Endothelial cell (in vitro differentiated cells): ENCODE results near the gene EPS8L2. TPM values are rescaled to one million over a fixed set of nuclear protein-coding genes. Genes with fewer than 3 reads are reported as not detected.

Experiments used
- DNase-seq: peaks from one replicate; pipeline ENCODE4 v3.0.0; 2021; ENCODE audit warnings: low spot score
- H3K27ac Mint-ChIP-seq: one replicate; pipeline ENCODE4 v1.8.0; 2021; ENCODE audit warnings: mixed read lengths, inconsistent platforms; ENCODE audit not compliant: unreplicated experiment
- H3K27me3 Mint-ChIP-seq: one replicate; pipeline ENCODE4 v1.8.0; 2021; ENCODE audit warnings: mild to moderate bottlenecking, moderate library complexity, mixed read lengths, inconsistent platforms; ENCODE audit not compliant: unreplicated experiment
- H3K36me3 Mint-ChIP-seq: one replicate; pipeline ENCODE4 v1.8.0; 2021; ENCODE audit warnings: mild to moderate bottlenecking, low read depth, mixed read lengths, inconsistent platforms; ENCODE audit not compliant: unreplicated experiment
- H3K4me1 Mint-ChIP-seq: one replicate; pipeline ENCODE4 v1.8.0; 2021; ENCODE audit warnings: mild to moderate bottlenecking, mixed read lengths, inconsistent platforms; ENCODE audit not compliant: unreplicated experiment
- H3K4me3 Mint-ChIP-seq: one replicate; pipeline ENCODE4 v1.8.0; 2021; ENCODE audit warnings: mild to moderate bottlenecking, mixed read lengths, inconsistent platforms; ENCODE audit not compliant: unreplicated experiment
- H3K9me3 Mint-ChIP-seq: one replicate; pipeline ENCODE4 v1.8.0; 2021; ENCODE audit warnings: mixed read lengths, inconsistent platforms; ENCODE audit not compliant: unreplicated experiment
- total RNA-seq: library from RNA; stranded (reverse); fragmentation: NEBNext Ultra II Directional; extraction: Animal tissue kit (Norgen Biotek cat#: 25700); gene quantifications from one replicate; pipeline ENCODE4 v1.2.1, GENCODE V29; 2021; ENCODE audit not compliant: unreplicated experiment
- TF ChIP-seq, protein P1 (sequence below): fragments of 200-600 bp; sonication (generic); IDR thresholded peaks from one replicate; pipeline ENCODE4 v1.5.0; 2021; ENCODE audit warnings: antibody characterized with exemption; ENCODE audit not compliant: unreplicated experiment

The EPS8L2 gene
- total RNA-seq, 1 donor from 2014 or later = 8.0 TPM

DNA sequence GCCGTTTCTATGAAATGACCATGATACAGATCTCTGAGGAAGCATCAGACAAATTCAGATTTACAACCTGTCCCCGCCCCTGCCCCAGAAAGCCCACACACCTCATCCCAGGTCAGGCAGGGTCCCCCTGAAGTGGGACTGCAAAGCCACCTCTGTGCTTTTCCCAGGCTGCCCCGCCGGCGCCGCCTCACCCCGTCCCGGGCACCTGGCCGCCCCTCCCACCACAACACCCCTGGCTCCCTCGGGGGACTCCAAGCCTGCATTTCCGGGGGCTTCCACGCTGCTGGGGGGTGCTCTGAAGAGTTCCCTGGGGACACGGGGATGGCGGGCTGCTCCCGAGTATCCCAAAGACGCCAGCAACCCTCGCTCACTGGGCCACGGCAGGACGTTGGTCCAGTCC is 45.8 kb upstream of the EPS8L2 start:
- Mint-ChIP-seq H3K27me3 (peaks cover 6% of the 10 kb centered on the region), H3K36me3 (peaks cover 22% of the 10 kb centered on the region), H3K4me3 (no peak overlapping the region), H3K9me3 (no peaks in the 10 kb centered on the region), H3K4me1 (no peaks in the 10 kb centered on the region), H3K27ac (no peak overlapping the region)
- TF ChIP-seq, protein P1, sequence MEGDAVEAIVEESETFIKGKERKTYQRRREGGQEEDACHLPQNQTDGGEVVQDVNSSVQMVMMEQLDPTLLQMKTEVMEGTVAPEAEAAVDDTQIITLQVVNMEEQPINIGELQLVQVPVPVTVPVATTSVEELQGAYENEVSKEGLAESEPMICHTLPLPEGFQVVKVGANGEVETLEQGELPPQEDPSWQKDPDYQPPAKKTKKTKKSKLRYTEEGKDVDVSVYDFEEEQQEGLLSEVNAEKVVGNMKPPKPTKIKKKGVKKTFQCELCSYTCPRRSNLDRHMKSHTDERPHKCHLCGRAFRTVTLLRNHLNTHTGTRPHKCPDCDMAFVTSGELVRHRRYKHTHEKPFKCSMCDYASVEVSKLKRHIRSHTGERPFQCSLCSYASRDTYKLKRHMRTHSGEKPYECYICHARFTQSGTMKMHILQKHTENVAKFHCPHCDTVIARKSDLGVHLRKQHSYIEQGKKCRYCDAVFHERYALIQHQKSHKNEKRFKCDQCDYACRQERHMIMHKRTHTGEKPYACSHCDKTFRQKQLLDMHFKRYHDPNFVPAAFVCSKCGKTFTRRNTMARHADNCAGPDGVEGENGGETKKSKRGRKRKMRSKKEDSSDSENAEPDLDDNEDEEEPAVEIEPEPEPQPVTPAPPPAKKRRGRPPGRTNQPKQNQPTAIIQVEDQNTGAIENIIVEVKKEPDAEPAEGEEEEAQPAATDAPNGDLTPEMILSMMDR = no peak
- DNase-seq = no peak

DNA sequence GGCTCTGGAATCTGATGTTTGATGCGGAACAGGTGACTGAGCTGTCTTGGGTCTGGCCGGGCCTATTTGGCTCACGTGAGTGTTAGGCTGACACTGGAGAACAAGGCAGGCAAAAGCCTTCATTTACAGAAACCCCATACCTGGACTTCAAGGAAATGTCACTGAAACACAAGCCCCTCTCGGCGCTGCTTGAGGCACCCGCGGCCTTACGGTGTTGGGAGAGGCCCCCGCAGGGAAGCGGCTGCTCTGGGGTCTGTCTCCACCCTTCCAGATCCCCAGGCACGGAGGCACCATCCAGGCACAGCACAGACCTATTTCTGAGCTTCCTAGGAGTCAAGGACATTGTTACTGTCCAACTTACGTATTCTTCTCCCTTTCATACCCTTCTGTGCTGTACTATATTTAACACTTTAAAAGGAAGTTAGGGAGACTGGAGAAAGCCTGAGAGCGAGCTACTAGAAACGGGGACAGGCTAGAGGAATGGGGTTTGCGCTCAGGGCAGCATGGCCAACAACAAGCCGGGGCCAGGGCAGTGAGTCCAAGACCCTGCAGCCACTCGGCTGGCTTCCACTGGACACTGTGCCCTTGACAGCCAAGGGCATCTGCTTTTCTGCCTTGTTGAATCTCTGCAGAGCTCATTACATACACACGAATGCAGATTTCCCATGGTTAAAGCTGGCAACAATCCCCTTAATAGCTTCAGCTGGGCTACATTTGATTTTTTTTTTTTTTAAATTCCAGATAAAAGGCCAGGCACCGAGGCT is 45.2 kb upstream of the EPS8L2 start:
- TF ChIP-seq, protein P1 = no peak
- Mint-ChIP-seq H3K4me3 (no peak overlapping the region), H3K27me3 (peaks cover 6% of the 10 kb centered on the region), H3K9me3 (no peaks in the 10 kb centered on the region), H3K36me3 (peaks cover 22% of the 10 kb centered on the region), H3K4me1 (no peaks in the 10 kb centered on the region), H3K27ac (no peak overlapping the region)
- DNase-seq = no peak

DNA sequence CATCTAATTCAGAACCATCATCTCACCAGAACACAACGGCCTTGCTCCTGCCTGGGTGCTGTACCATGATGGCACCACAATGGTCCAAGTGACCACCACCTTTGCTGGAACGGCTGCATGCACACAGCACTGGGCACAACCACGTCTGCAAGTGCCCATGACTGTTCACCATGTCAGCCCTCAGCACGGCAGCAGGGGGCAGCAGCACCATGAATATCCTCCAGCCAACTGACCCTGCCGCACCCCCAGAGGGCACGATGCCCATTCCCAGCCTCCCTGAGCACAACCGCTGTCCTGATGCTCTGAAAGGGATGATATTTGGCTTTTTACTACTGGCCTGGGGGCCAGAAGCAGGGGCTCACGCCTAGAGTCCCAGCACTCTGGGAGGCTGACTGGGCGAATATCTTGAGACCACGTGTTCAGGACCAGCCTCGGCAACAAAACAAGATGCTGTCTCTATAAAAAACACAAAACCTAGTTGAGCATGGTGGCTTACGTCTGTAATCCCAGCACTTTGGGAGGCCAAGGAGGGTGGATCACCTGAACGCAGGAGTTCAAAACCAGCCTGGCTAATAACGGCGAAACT is 43.2 kb upstream of the EPS8L2 start:
- H3K36me3 Mint-ChIP-seq = peaks cover 27% of the 10 kb centered on the region
- no peak overlapping the region for H3K27ac Mint-ChIP-seq
- H3K9me3 Mint-ChIP-seq = no peaks in the 10 kb centered on the region
- H3K4me3 Mint-ChIP-seq = no peak overlapping the region
- DNase-seq = peak; percentile 63
- no peaks in the 10 kb centered on the region for H3K4me1 Mint-ChIP-seq
- peaks cover 6% of the 10 kb centered on the region for H3K27me3 Mint-ChIP-seq
- TF ChIP-seq, protein P1 = peak; percentile 63

DNA sequence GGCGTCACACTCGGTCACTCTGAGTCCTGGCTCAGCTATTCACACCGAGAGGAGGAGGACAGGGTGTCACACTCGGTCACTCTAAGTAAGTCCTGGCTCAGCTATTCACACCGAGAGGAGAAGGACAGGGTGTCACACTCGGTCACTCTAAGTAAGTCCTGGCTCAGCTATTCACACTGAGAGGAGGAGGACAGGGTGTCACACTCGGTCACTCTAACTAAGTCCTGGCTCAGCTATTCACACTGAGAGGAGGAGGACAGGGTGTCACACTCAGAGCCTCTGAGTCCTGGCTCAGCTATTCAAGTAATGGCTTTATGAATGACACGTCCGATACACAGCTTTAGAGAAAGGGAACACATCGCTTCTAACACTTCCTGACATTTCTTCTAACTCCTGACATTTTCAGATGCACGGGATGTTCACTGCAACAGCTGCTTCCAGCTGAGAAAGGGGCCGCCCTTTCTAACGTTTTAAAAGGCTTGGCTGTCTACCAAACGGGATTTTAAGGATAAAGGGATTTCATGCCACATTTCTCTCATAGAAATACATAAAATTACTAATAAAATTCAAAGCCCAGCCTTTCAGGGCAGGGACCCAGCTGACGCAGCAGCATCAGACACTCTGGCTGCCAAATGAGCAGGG is 40.8 kb upstream of the EPS8L2 start:
- Mint-ChIP-seq H3K27ac (no peak overlapping the region), H3K4me1 (no peaks in the 10 kb centered on the region), H3K36me3 (peaks cover 23% of the 10 kb centered on the region), H3K4me3 (peak overlapping the region; percentile 69), H3K9me3 (no peaks in the 10 kb centered on the region), H3K27me3 (peaks cover 6% of the 10 kb centered on the region)
- TF ChIP-seq, protein P1 = no peak
- DNase-seq = no peak
